HG02981 (cell line): ENCODE results near the gene GTF3C1.

ENCODE experiments used
- ATAC-seq: cut with Tn5 transposase; IDR thresholded peaks from one replicate; pipeline ENCODE4 v1.9.1; 2021; ENCODE audit warnings: mild to moderate bottlenecking, moderate library complexity; ENCODE audit not compliant: unreplicated experiment

Gene GTF3C1

GRCh38 chr16:27520982-27521673 is 28.6 kb downstream of the GTF3C1 start:
- no peak for ATAC-seq

- ATAC-seq = no peak
These were observed 31.5 kb downstream of the GTF3C1 start for GRCh38 chr16:27518226-27518625.

DNA sequence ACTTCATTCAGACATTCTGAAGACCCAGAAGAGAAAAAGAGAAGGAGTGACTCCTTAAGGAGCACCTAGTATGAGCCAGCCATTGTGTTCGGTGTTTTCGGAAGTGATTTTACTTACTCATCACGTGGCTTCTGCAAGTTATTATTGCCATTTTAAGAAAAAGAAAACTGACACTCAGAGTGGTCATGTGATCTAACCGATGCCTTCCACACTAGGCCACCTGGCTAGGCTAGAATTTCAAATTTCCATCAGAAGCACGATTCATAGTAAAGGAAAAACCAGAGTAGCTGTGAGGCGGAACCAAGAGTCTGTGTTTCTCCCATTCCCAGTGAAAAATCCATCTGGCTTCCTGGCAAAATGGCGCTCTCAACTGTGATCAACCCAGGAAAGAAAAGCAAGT is 32.0 kb downstream of the GTF3C1 start:
- ATAC-seq = no peak

- ATAC-seq = no peak
These were observed 33.3 kb downstream of the GTF3C1 start for GRCh38 chr16:27516365-27516764.

DNA sequence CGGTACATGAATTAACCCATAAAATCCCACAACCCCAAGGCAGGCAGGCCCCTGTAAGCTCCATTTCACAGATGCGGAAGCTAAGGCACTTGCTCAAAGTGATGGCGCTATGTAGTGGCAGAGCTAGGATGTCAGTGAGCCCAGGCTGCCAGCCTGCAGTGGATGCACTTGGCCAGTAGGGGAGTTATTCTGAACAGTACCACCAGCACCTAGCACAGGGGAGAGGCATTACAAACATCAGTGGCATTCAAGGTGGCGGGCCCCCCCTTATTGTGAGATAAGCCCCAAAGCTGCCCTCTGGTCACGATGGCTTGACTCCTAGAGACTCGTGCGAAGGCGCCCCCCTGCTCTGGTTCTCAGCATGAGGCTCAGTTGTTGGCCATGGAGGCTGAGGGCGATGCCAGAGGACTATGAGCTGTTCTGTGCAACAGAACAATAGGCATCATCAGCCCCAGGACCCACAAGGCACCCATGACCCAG is 33.8 kb downstream of the GTF3C1 start:
- peak; percentile 65 for ATAC-seq

DNA sequence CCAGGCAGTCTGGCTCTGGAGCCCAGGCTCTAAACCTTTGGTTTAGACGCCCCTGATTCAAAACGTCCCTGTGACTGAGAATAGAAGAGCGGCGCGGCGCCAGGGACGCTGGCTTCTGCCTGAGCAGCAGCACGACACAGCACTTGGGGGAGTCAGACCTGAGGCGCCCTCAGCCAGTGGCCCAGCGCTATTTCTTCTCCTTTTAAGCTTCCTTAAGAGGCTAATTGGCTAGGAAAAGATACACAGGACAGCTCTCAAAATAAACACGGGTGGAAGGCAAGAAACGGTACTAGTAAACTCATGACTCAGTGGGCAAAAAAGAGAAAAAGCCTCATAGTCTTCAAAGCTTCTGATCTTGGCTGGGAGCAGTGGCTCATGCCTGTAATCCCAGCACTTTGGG is 34.9 kb downstream of the GTF3C1 start:
- no peak for ATAC-seq

DNA sequence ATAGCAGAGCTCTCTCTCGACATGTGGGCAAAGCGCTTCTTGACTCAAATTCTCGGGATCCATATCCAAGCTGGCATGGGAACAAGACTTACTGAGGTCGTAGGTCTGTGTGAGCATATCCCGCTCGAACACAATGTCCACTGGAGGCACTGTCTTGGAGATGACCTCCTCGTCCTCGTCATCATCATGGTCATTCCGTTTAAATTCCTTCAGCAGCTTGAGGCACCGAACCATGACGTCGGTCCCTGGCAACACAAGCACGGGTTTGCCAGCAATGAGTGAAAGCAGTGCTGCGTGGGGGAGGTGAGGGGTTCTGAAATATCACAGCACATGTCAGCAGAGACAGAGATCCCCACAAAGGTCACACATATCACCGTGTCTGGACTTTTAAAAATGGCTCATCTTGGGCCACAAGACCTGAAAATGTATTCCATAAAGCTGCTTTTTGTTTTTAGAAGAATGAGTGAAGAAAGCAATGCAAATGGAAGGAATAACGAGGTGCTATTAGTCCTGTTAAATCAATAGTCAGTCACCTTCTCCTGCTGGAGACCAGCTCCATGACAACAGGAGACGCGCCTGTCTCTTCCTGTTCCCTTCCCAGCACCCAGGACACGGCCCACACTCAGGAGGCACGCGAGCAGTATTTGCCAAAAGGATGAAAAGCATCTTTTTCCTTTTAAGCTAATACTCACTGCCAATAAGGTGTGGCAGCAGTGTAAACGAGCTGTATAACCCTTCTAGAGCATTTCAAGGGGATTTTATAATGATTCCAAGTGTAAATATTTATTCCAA is 37.9 kb downstream of the GTF3C1 start:
- no peak for ATAC-seq

GRCh38 chr16:27508476-27508875 is 41.2 kb downstream of the GTF3C1 start:
- ATAC-seq = no peak

- ATAC-seq = no peak
These were observed 42.9 kb downstream of the GTF3C1 start for GRCh38 chr16:27506771-27507170.

DNA sequence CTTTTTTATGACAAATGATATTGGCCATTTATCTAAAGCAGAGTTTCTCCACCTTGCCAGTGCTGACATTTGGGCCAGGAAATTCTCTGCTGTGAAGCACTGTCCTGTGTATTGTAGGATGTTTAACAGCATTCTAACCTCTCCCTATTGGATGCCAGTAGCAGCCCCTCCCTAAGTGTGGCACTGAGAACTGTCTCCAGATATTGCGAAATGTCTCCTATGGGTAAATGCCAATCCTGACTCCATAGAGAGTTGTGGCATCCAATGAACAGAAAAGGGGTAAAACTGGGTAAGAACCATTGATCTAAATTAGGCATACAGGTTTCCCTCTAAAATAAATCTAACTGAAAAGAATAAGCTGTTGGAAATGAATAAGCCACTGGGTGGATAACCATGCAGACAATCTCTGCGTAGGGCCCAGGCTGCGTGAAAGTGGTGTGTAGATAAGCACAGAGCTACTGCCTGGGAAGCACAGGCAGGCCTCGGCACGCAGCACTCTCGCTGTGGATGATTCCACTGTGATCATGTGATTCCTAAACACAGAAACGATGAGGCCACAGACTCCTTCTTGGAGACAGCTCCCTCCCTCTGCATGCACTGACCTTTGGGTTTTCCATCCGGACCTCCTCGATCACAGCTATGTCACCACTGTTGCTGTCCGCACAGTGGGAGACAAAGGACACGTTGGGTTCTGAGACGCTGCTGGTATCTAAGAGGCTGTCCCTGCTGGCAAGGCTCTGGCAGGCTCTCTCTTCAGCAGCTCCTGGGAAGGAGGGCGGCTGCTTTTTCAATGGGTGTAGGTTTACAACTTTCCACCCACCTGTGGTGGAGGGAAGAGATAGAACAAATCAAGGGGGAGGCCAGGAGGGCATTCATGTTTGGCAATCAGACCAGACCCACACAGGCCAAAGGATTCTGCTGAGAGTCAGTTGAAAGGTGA is 44.1 kb downstream of the GTF3C1 start:
- ATAC-seq = no peak

DNA sequence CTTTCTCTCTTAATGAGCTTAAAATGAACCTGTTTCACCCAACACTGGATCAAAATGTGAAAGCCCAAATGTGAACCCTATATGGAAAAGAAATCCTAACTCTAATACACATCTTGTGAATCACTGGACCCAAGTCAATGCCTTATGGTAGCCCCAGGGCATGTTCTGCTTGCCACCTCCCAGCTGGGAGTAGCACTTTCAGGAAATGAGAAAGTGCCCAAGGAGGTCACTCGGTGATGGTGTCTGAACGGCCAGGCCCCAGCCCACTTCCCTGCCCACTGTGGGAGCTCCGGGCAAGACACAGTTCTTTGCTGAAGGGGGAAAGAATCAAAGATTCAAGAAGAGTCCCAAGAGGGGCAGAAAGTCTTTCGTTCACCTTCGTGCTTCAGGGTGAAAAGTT is 46.1 kb downstream of the GTF3C1 start:
- no peak for ATAC-seq

GRCh38 chr16:27500801-27501200 is 48.9 kb downstream of the GTF3C1 start:
- no peak for ATAC-seq

GRCh38 chr16:27499659-27500055 is 50.1 kb downstream of the GTF3C1 start:
- no peak for ATAC-seq

- ATAC-seq = no peak
These were observed 50.6 kb downstream of the GTF3C1 start for GRCh38 chr16:27498916-27499658.

- ATAC-seq = no peak
These were observed 51.5 kb downstream of the GTF3C1 start for GRCh38 chr16:27498031-27498825.

- no peak for ATAC-seq
These were observed 54.5 kb downstream of the GTF3C1 start for GRCh38 chr16:27495191-27495590.

DNA sequence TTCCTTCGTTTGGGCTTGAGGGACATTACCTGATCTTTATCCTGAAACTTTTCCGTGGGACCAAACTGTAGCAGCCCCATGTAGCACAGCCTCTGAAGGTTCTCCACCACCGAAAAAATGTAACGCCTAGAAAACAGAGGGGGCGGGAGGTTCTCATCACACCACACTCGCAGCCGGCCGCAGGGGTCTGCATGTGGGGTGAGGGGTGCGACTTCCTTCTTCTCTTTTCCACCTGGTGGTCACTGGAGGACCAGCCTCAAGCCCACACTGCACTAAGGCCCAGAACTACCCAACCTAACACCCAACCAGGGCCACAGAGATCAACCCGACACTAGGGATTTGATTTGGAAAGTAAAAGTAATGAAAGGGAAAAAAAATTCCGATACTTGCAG is 57.1 kb downstream of the GTF3C1 start:
- no peak for ATAC-seq

DNA sequence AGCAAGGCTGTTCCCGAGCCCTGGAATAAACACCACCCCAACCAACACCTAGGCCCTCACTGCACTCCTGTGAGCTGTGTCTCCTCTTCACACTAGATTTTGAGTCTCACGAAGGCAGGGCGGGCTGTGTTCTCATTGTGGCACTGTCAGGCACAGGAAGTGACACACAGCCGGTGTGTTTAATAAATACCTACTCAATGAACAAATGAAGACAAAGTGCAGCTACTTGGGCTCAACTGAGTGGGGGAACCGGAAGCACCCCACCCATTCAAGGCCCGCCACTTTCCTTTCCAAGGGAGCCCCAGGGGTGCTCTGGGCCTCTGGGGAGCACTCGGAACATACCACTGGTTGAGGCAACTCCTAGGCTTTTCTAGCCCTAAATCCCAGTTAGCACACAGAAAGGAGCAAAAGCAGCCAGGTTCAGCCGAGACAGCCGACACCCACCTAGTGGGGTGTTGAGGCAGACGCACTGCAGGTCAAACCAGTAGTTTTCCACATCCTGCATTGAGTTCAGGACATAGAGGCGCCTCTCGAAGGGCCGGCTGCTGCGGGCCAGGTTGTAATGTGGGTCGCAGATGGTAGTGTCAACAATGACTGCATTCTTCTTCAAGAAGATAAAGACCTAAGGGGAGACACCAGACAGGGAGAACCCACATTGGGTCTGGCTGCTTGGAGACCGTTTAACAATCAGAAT is 57.7 kb downstream of the GTF3C1 start:
- no peak for ATAC-seq

GRCh38 chr16:27489906-27490305 is 59.8 kb downstream of the GTF3C1 start:
- ATAC-seq = no peak
